Osteocyte (in vitro differentiated cells): ENCODE measurements around the gene NCOA7. TPM values are rescaled to one million over a fixed set of nuclear protein-coding genes. Genes with fewer than 3 reads are reported as not detected.

ENCODE experiments used
- DNase-seq: peaks from one replicate; pipeline ENCODE4 v3.0.0; 2021; ENCODE audit warnings: mixed read lengths; ENCODE audit not compliant: unreplicated experiment; ENCODE audit errors: extremely low spot score
- H3K27ac Mint-ChIP-seq: one replicate; pipeline ENCODE4 v1.8.0; 2021; ENCODE audit warnings: mild to moderate bottlenecking, mixed read lengths; ENCODE audit not compliant: unreplicated experiment
- H3K27me3 Mint-ChIP-seq: one replicate; pipeline ENCODE4 v1.8.0; 2021; ENCODE audit warnings: mixed read lengths; ENCODE audit not compliant: unreplicated experiment
- H3K36me3 Mint-ChIP-seq: one replicate; pipeline ENCODE4 v1.8.0; 2021; ENCODE audit warnings: mixed read lengths; ENCODE audit not compliant: unreplicated experiment
- H3K4me1 Mint-ChIP-seq: one replicate; pipeline ENCODE4 v1.8.0; 2021; ENCODE audit warnings: mixed read lengths; ENCODE audit not compliant: unreplicated experiment
- H3K4me3 Mint-ChIP-seq: one replicate; pipeline ENCODE4 v1.8.0; 2021; ENCODE audit warnings: mild to moderate bottlenecking, moderate library complexity, mixed read lengths; ENCODE audit not compliant: unreplicated experiment
- H3K9me3 Mint-ChIP-seq: one replicate; pipeline ENCODE4 v1.8.0; 2021; ENCODE audit warnings: mixed read lengths; ENCODE audit not compliant: unreplicated experiment
- CTCF ChIP-seq: fragments of 200-600 bp; sonication (generic); IDR thresholded peaks from 2 replicates; pipeline ENCODE4 v1.5.0; 2021; ENCODE audit warnings: antibody characterized with exemption, mild to moderate bottlenecking, moderate library complexity
- total RNA-seq: library from RNA; stranded (reverse); gene quantifications from 2 replicates; pipeline ENCODE4 v1.2.1, GENCODE V29; 2021

NCOA7 gene
- total RNA-seq, 1 donor from 2014 or later = 65.7 TPM

- Mint-ChIP-seq H3K27ac (peak overlapping the region; percentile 42), H3K27me3 (no peaks in the 10 kb centered on the region), H3K9me3 (no peaks in the 10 kb centered on the region), H3K36me3 (peaks cover 7% of the 10 kb centered on the region), H3K4me3 (no peak overlapping the region), H3K4me1 (peaks cover 54% of the 10 kb centered on the region)
- no peak for TF ChIP-seq CTCF
- no peak for DNase-seq
These were observed 4.5 kb downstream of the NCOA7 start for GRCh38 chr6:125795301-125795700.

GRCh38 chr6:125797120-125797885, 6.5 kb downstream of the NCOA7 start:
- Mint-ChIP-seq H3K36me3 (peaks cover 17% of the 10 kb centered on the region), H3K4me1 (peaks cover 49% of the 10 kb centered on the region), H3K9me3 (no peaks in the 10 kb centered on the region), H3K4me3 (no peak overlapping the region), H3K27me3 (no peaks in the 10 kb centered on the region), H3K27ac (no peak overlapping the region)
- DNase-seq = no peak
- no peak for TF ChIP-seq CTCF

- Mint-ChIP-seq H3K27ac (no peak overlapping the region), H3K9me3 (no peaks in the 10 kb centered on the region), H3K4me1 (peaks cover 49% of the 10 kb centered on the region), H3K27me3 (no peaks in the 10 kb centered on the region), H3K4me3 (no peak overlapping the region), H3K36me3 (peaks cover 18% of the 10 kb centered on the region)
- DNase-seq = no peak
- no peak for TF ChIP-seq CTCF
These were observed 7.2 kb downstream of the NCOA7 start for GRCh38 chr6:125797886-125798444.

- H3K27ac Mint-ChIP-seq = peak overlapping the region; percentile 27
These were observed 8.2 kb downstream of the NCOA7 start for GRCh38 chr6:125798734-125799508.

More at GRCh38 chr6:125798734-125799508, 8.2 kb downstream of the NCOA7 start:
- H3K4me3 Mint-ChIP-seq = no peak overlapping the region
- TF ChIP-seq CTCF = no peak
- no peaks in the 10 kb centered on the region for H3K27me3 Mint-ChIP-seq
- H3K9me3 Mint-ChIP-seq = no peaks in the 10 kb centered on the region
- H3K4me1 Mint-ChIP-seq = peaks cover 49% of the 10 kb centered on the region
- DNase-seq = no peak
- peaks cover 22% of the 10 kb centered on the region for H3K36me3 Mint-ChIP-seq
